GM13977 (cell line): ENCODE results near the gene WNT2B.

Experiments
- DNase-seq: peaks from one replicate; pipeline ENCODE4 v3.0.0; 2012; ENCODE audit warnings: low spot score
- in situ Hi-C: fragments of 300-500 bp; cut with MboI; formaldehyde crosslinking; loops from one replicate; pipeline ENCODE4 v1.12.0; 2022; ENCODE audit warnings: low sequenced_read_pairs, low pct_unique_long_range_greater_than_20kb, mixed read lengths, inconsistent platforms; ENCODE audit not compliant: unreplicated experiment
- TF ChIP-seq, protein P1 (sequence below): IDR thresholded peaks from 2 replicates; pipeline ENCODE4 v1.5.1; 2012; ENCODE audit warnings: mild to moderate bottlenecking, control low read depth; ENCODE audit not compliant: insufficient read depth; ENCODE audit errors: extremely low read depth, missing control alignments

Gene WNT2B

DNA sequence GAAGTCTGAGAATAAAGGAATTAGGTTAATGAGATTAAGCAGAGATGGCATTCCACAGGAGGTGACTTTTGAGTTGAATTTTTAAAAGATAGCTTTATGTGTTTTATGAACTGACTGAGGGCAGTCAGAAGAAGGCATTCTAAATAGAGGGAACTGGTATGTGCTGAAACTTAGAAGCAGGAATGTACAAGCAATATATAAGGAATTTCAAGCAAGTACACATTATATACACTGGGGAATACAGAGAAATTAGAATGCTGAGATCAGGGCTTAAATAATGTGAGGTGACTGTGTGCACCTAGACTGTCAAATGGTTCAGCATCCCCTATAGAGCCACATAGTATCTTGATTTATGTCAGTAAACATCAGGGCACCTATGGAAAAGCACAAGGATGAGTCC lies 19.3 kb downstream of the WNT2B start:
- TF ChIP-seq, protein P1, sequence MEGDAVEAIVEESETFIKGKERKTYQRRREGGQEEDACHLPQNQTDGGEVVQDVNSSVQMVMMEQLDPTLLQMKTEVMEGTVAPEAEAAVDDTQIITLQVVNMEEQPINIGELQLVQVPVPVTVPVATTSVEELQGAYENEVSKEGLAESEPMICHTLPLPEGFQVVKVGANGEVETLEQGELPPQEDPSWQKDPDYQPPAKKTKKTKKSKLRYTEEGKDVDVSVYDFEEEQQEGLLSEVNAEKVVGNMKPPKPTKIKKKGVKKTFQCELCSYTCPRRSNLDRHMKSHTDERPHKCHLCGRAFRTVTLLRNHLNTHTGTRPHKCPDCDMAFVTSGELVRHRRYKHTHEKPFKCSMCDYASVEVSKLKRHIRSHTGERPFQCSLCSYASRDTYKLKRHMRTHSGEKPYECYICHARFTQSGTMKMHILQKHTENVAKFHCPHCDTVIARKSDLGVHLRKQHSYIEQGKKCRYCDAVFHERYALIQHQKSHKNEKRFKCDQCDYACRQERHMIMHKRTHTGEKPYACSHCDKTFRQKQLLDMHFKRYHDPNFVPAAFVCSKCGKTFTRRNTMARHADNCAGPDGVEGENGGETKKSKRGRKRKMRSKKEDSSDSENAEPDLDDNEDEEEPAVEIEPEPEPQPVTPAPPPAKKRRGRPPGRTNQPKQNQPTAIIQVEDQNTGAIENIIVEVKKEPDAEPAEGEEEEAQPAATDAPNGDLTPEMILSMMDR, result no peak
- DNase-seq, result no peak
- in situ Hi-C loops, result no loop called here

DNA sequence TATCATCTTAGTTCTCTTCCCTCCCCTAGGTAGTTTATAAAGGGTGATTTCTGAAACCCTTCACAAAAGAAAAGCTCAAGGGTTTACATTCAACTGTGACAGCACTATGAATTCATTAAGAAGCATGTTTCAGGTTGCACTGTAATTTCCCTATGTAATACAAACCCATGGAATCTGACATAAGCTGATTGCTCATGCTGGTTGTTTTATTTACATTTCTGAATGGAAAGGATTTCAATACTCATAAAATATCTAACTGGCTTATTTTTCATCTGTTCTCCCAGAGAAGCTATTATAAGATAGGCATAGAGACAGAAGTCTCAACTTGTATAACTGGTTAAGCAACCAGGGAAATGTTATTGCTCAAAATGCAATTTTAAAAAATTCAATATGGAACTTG lies 20.5 kb downstream of the WNT2B start:
- TF ChIP-seq, protein P1, result no peak
- no peak for DNase-seq
- in situ Hi-C loops, result no loop called here

DNA sequence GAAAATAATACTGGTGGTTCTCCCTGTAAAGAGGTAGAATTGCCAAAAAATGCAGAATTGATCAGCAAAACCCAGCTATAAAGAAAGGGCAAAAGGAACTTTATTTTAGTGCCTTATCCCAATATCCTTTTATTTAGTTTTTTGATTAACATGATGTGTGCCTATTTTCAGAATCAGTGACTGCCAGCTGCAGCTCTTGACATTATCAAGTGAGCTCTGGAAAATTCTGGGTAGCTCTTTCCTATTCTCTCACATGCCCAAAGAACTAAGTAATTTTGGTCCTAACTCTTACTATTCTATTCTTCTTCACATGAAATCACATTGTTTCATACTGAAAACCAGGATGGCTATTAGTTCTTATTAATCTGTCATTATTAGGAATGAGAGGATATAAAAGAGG lies 22.1 kb downstream of the WNT2B start:
- in situ Hi-C loops, result no loop called here
- TF ChIP-seq, protein P1, result no peak
- no peak for DNase-seq

DNA sequence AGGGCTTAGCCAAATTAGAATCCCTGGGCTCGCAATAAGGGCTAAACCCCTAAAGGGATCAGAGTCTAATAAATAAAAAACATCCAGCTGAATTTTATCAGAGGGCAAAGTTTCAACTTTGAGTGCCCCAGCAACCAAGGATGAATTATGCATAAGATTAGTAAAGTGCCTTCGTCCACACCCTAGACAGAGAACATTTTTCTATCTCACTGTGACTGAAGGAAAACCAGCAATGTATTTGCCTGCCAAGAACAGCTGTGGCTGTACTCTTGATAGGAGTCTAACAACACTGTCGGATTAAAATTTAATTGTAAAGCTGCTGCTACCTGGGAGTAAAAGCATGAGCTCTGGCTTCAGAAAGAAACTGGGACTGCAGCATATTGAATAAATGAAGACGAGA lies 23.3 kb downstream of the WNT2B start:
- no peak for DNase-seq
- in situ Hi-C loops, result no loop called here
- TF ChIP-seq, protein P1, result no peak

- TF ChIP-seq, protein P1, result no peak
- no peak for DNase-seq
- in situ Hi-C loops, result no loop called here
Measured at GRCh38 chr1:112533029-112533428, 24.3 kb downstream of the WNT2B start.

DNA sequence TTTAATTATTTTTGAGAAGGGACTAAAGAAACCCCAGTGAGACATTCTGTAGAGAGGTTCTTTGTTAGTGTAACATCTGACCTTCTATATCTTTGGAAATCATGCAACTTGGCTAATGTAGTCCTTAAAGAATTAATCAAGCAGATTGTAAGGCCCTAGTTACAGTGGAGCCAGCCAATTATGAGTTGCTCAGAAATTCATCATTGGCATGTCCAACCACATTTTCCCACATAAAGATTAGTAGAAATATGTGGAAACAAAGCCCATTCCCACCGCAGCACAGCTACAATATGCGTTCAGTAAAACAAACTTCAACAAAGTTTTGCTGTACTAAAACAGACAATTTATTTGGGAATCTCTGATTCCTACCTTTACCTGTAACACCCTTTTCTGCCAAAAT lies 27.8 kb downstream of the WNT2B start:
- TF ChIP-seq, protein P1, result no peak
- DNase-seq, result peak; percentile 1
- in situ Hi-C loops, result no loop called here

DNA sequence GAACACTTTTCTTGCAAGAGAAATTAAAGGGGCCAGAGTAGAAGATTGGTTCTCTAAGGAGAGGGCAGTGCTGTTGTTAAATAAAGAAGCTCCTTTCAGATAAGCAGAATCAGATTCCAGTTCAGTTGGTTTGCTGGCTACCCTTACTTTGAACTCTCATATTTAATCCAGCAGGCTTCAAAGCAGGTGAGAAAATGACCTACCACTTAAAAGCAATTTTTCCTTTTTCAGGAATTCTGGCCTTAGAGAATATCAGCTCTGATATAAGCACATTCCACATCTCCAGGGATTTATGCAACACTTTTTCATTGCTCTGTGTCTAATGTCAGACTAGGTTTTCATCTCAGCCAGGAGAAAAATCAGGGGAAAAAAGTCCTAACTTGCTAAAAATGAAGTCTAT lies 28.7 kb downstream of the WNT2B start:
- no peak for DNase-seq
- TF ChIP-seq, protein P1, result no peak
- in situ Hi-C loops, result no loop called here
